Spleen (tissue), 11 donors: ENCODE results near the gene ZNF740. TPM values are rescaled to one million over a fixed set of nuclear protein-coding genes. Genes with fewer than 3 reads are reported as not detected.

Experiments
- DNase-seq: peaks from one replicate; pipeline ENCODE4 v3.0.0-alpha.2; 2020
- H3K27ac ChIP-seq, 8 donors: fragments of 200-600 bp; sonication (generic) in 7 of 8; 1 replicate in 4 of 8; 2 replicates in 4 of 8; pipeline versions ENCODE4 v1.5.0 to v1.8.0; 2016 to 2021; ENCODE audit warnings: inconsistent platforms in 4 of 8, mild to moderate bottlenecking in 4 of 8, moderate library complexity in 1 of 8
- H3K27me3 ChIP-seq, 7 donors: fragments of 200-600 bp; sonication (generic) in 6 of 7; replicated peaks in 1 of 7; 1 replicate in 4 of 7; 2 replicates in 3 of 7; pipeline versions ENCODE4 v1.5.0 to v1.8.0; 2016 to 2021; ENCODE audit warnings: inconsistent platforms in 3 of 7, mild to moderate bottlenecking in 1 of 7
- H3K36me3 ChIP-seq, 6 donors: fragments of 200-600 bp; sonication (generic) in 5 of 6; 1 replicate in 4 of 6; 2 replicates in 2 of 6; pipeline versions ENCODE4 v1.5.0 to v1.8.0; 2016 to 2021; ENCODE audit warnings: inconsistent platforms in 2 of 6
- H3K4me1 ChIP-seq, 6 donors: fragments of 200-600 bp; sonication (generic) in 5 of 6; 1 replicate in 3 of 6; 2 replicates in 3 of 6; pipeline versions ENCODE4 v1.5.0 to v1.8.0; 2016 to 2021; ENCODE audit warnings: inconsistent platforms in 3 of 6
- H3K4me3 ChIP-seq, 8 donors: fragments of 200-600 bp; sonication (generic) in 7 of 8; 1 replicate in 4 of 8; 2 replicates in 4 of 8; pipeline versions ENCODE4 v1.5.0 to v1.8.0; 2016 to 2021; ENCODE audit warnings: inconsistent platforms in 4 of 8, mild to moderate bottlenecking in 4 of 8, moderate library complexity in 2 of 8
- H3K9me3 ChIP-seq, 8 donors: fragments of 200-600 bp; sonication (generic) in 7 of 8; 1 replicate in 4 of 8; 2 replicates in 4 of 8; pipeline versions ENCODE4 v1.5.0 to v1.8.0; 2016 to 2021; ENCODE audit warnings: inconsistent platforms in 4 of 8
- CTCF ChIP-seq, 11 experiments: fragments of 200-600 bp in 7 of 11; fragments of 450-650 bp in 4 of 11; sonication (generic) in 4 of 11; IDR thresholded peaks in 8 of 11; conservative IDR thresholded peaks in 3 of 11; 1 replicate in 7 of 11; 2 replicates in 4 of 11; pipeline versions ENCODE4 v1.4.0 to v1.8.0; 2016 to 2021; ENCODE audit warnings: antibody characterized with exemption in 11 of 11, inconsistent platforms in 4 of 11, mild to moderate bottlenecking in 1 of 11
- POLR2A ChIP-seq, 3 donors: fragments of 450-650 bp; IDR thresholded peaks; one replicate each; pipeline ENCODE4 v1.5.1; 2017; ENCODE audit warnings: antibody characterized with exemption in 3 of 3, mild to moderate bottlenecking in 1 of 3
- POLR2AphosphoS5 ChIP-seq, 3 donors: sonication (generic); formaldehyde crosslinking; IDR thresholded peaks; one replicate each; pipeline ENCODE4 v1.5.1; 2017; ENCODE audit warnings: antibody characterized with exemption in 3 of 3
- WGBS, 5 donors: extraction: QIAGEN DNeasy Blood & Tissue Kit in 3 of 5; methylation state at CpG; one replicate each; pipeline versions ENCODE4 v1.1.5 to v1.1.7; 2013 to 2018; 5-methylcytosine and 5-hydroxymethylcytosine counted together
- intact Hi-C: fragments of 100-400 bp; cut with DNase I; formaldehyde crosslinking; loops from one replicate; pipeline ENCODE4 v1.15.0; 2023; ENCODE audit warnings: low total_unique reads
- polyA plus RNA-seq, 3 donors: library from polyadenylated mRNA; stranded (reverse); fragments of 200-250 nt; gene quantifications; one replicate each; pipeline ENCODE4 v1.2.1, GENCODE V29; 2013
- total RNA-seq, 7 donors: library from RNA; depleted of rRNA in 3 of 7; stranded (reverse); fragments of >200 nt in 3 of 7; fragmentation: NEBNext Ultra II Directional in 4 of 7; extraction: Animal tissue kit (Norgen Biotek cat#: 25700) in 4 of 7; gene quantifications; one replicate each; pipeline versions ENCODE4 v1.1.0 to v1.2.1, GENCODE V29; 2016 to 2021
- donor health status: healthy with polysubstance abuse.
- donor health status: DM: no; HTN: no; CAD: no; lungs with moderate emphysema.
- donor health status: DM: no; HTN: no; CAD: no.
- donor health status: Bipolar disorder and iron deficiency.
- donor health status: healthy.
- donor health status: DM: no; HTN: no; CAD: no.
- donor health status: DM: yes; HTN: yes; CAD: no.

ZNF740 gene
- total and polyA plus RNA-seq, 10 donors: 5.6 to 66.1 (median 27.4) TPM

GRCh38 chr12:53235742-53236442, 55.4 kb downstream of the ZNF740 start:
- no peaks in the 10 kb centered on the region for H3K9me3 ChIP-seq
- peaks cover 17 to 58% (median 41%) of the 10 kb centered on the region in 6 donors for H3K4me1 ChIP-seq
- 68 to 80% (median 77%) methylated on average over 9 of the region's 9 CpGs for WGBS, 5 donors
- no peak for DNase-seq
- no peak for TF ChIP-seq CTCF (IDR thresholded peaks at IDR 0.05 in 8 of 11, conservative IDR thresholded peaks at IDR 0.05 in 3 of 11)
- TF ChIP-seq POLR2A (IDR thresholded peaks at IDR 0.05): no peak
- no peak for TF ChIP-seq POLR2AphosphoS5 (IDR thresholded peaks at IDR 0.05)
- H3K27me3 ChIP-seq: peaks cover 0 to 42% (median 0%) of the 10 kb centered on the region in 7 donors
- intact Hi-C loops: no loop called here
- no peaks in the 10 kb centered on the region for H3K36me3 ChIP-seq
- peak overlapping the region in 1 of 8 donors; percentile 33 for H3K27ac ChIP-seq
- H3K4me3 ChIP-seq: no peak overlapping the region

GRCh38 chr12:53236443-53237111, 56.1 kb downstream of the ZNF740 start:
- TF ChIP-seq POLR2AphosphoS5 (IDR thresholded peaks at IDR 0.05) (peak in 1 of 3 donors; percentile 40), POLR2A (IDR thresholded peaks at IDR 0.05) (no peak)
- peak overlapping the region in 1 of 8 donors; percentile 33 for H3K27ac ChIP-seq
- H3K4me1 ChIP-seq: peaks cover 13 to 52% (median 36%) of the 10 kb centered on the region in 6 donors
- no peaks in the 10 kb centered on the region for H3K9me3 ChIP-seq
- intact Hi-C loops: no loop called here
- H3K36me3 ChIP-seq: no peaks in the 10 kb centered on the region
- H3K27me3 ChIP-seq: peaks cover 0 to 36% (median 0%) of the 10 kb centered on the region in 7 donors
- WGBS, 5 donors: 82 to 94% (median 91%) methylated on average over 1 of the region's 1 CpG
- no peak for DNase-seq
- H3K4me3 ChIP-seq: no peak overlapping the region

GRCh38 chr12:53239643-53240258, 59.2 kb downstream of the ZNF740 start:
- intact Hi-C loops: no loop called here
- peaks cover 0 to 20% (median 10%) of the 10 kb centered on the region in 6 donors for H3K4me1 ChIP-seq
- H3K36me3 ChIP-seq: no peaks in the 10 kb centered on the region
- DNase-seq: no peak
- H3K4me3 ChIP-seq: no peak overlapping the region
- H3K9me3 ChIP-seq: no peaks in the 10 kb centered on the region
- WGBS, 5 donors: 89 to 95% (median 94%) methylated on average over 10 of the region's 10 CpGs
- H3K27me3 ChIP-seq: peaks cover 0 to 22% (median 0%) of the 10 kb centered on the region in 7 donors
- TF ChIP-seq POLR2A (IDR thresholded peaks at IDR 0.05) (no peak), CTCF (IDR thresholded peaks at IDR 0.05 in 8 of 11, conservative IDR thresholded peaks at IDR 0.05 in 3 of 11) (no peak), POLR2AphosphoS5 (IDR thresholded peaks at IDR 0.05) (no peak)
- no peak overlapping the region for H3K27ac ChIP-seq

GRCh38 chr12:53241623-53242412, 61.3 kb downstream of the ZNF740 start:
- Histone ChIP-seq H3K36me3 (no peaks in the 10 kb centered on the region), H3K4me1 (peaks cover 0 to 6% (median 1%) of the 10 kb centered on the region in 6 donors), H3K4me3 (no peak overlapping the region), H3K9me3 (no peaks in the 10 kb centered on the region), H3K27ac (no peak overlapping the region), H3K27me3 (peaks cover 0 to 15% (median 0%) of the 10 kb centered on the region in 7 donors)
- no peak for TF ChIP-seq POLR2AphosphoS5 (IDR thresholded peaks at IDR 0.05)
- TF ChIP-seq CTCF (IDR thresholded peaks at IDR 0.05 in 8 of 11, conservative IDR thresholded peaks at IDR 0.05 in 3 of 11): no peak
- no peak for TF ChIP-seq POLR2A (IDR thresholded peaks at IDR 0.05)
- 81 to 87% (median 85%) methylated on average over 11 of the region's 11 CpGs for WGBS, 5 donors
- intact Hi-C loops: no loop called here
- no peak for DNase-seq
